ENCODE measurements around the gene XAF1. TPM values are rescaled to one million over a fixed set of nuclear protein-coding genes. Genes with fewer than 3 reads are reported as not detected.
"Not testable (repeated sequence)": the region's sequence is repeated elsewhere in the genome, so short reads cannot be mapped to it uniquely, and the experiment has no call there.

XAF1 gene
- total RNA-seq, 1 donor from 2014 or later = 19.4 TPM

DNA sequence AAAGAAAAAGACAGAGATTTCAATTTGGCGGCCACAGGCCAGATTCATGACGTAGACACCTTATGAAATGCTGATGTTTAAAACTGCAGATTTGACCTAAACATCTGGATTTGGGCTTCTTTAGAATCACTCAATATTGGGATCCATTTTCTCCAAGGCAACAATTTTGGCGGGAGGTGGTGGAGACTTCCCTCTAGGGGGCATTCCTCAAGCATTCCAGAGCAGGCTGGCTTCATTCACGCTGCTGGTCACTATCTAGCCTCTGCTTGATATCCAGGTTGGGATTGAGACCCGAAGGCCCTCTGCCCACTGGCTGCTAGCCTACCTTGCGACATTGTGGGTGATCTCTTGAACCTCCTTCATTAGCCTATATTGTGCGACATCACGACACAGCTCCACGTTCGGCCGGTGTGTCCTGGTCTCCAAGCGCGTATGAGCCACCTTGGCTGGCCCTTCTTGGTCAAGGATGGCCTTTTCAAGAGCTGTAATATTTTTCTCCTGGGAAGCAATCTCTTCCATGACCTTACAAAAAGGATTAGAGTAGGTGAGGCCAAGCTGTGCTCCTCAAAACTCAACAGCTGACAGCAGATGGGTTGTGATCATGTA is 44.7 kb downstream of the XAF1 start:
- DNase-seq = no peak

DNA sequence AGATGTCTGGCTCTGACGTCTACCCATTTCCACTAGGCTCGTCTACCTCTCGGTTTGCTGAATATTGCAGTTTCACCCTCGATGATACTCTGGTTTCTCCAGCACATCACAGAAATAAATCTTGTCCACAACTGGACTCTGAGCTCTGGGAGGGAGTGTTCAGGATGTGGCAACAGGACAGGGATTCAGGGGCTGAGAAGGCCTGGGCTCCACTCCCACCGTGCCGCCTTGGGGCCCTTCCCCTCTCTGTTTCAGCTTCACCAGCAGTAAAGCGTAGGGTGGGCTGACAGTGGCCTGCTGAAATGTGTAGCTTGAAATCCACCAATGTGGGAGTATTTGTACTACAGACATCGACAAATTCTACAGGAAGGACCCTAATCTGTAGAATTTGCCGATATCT is 55.7 kb downstream of the XAF1 start:
- no peak for DNase-seq

DNA sequence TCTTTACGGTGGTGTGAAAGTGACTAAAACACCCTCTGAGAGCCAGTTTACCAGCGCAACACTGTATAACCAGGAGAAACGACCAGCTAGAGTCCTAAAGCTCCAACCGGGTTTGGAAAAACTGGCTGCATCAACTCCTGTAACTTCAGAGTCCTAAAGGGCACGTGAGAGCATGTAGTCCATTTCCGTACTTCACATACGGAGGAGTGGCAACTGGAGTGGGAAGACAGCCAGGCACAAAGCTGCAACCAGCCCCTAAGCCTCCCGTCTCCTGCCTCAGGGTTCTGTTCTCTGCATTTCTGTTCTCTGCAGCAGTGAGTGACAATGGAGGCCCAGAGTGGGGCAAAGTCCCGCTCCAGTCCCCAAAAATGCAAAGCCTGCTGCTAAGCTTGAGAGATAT is 56.4 kb downstream of the XAF1 start:
- no peak for DNase-seq

DNA sequence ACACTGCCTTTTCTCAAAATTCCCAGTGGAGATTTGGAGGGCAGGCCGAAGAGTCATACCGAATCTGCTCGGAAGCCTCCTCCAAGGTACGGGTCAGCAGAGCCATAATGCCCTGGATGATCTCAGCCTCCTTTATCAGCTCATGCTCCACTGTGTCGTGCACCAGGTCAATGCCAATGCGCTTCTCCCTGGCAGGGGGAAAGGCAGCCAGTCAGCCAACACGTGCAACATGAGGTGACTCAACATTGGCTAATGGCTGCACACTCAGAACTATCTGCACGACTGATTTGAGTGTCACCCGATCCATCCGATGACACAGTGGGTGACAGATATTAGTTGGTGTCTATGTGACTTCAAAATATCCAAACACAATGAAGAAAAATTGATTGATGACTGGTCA is 59.9 kb downstream of the XAF1 start:
- DNase-seq = no peak

DNA sequence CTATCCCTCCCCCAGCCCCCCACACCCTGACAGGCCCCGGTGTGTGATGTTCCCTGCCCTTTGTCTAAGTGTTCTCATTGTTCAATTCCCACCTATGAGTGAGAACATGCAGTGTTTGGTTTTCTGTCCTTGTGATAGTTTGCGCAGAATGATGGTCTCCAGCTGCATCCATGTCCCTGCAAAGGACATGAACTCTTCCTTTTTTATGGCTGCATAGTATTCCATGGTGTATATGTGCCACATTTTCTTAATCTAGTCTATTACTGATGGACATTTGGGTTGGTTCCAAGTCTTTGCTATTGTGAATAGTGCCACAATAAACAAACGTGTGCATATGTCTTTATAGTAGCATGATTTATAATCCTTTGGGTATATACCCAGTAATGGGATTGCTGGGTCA is 60.5 kb downstream of the XAF1 start:
- not testable (repeated sequence) for DNase-seq

DNA sequence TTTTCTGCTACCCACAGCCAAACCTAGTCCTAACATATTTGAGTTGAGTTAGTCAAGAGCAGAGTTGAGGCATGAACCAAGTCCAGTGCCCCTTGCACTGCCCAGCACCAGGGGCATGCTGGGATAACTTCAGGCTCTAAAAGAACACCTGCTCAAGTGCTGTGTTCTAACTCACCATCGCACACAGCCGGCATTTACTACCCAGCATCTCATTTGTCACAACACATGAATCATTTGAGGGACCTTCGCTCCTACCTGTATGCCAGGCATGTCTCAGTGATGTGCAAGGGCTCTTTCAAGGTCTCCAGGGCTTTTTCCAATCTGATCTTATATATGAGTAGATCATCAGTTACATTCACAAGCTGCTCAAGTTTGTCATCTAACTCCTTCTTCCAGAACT is 63.1 kb downstream of the XAF1 start:
- no peak for DNase-seq

DNA sequence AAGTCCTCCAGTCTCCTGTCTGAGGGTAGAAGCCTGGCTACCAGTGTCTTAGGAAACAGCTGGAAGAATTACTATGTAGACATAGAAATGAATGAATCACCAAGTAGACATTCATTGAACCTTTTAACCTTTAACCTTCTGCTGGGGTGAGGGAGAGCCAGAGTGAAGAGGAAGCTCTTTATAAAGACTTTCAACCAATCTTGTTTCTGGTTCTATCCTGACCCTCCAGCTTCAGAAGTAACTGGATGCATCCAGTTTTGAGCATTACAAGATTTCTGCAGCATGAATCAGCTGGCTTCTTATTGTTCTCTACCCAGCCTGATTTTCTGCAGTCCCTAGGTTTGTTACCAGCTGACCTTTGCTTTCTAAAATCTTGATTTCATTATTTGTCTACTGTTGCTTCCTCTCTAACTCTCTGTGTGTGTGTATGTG is 67.2 kb downstream of the XAF1 start:
- no peak for DNase-seq

Small RNA genes within 50 kb of the gene (small RNA-seq; reads per million reads assigned to genes)
- gene AC004706.2 (ENCODE audit: low replicate concordance) = not detected

Other genes with a start within 250 kb of the XAF1 start
- gene PITPNM3, start 199.5 kb upstream of the XAF1 start, total RNA-seq = 6.0 TPM
- 20.0 TPM for gene KIAA0753, start 115.3 kb upstream of the XAF1 start, total RNA-seq
- 25.2 TPM for gene TXNDC17, start 115.0 kb upstream of the XAF1 start, total RNA-seq
- 7.4 TPM for gene MED31, start 104.4 kb upstream of the XAF1 start, total RNA-seq
- gene C17orf100, start 104.3 kb upstream of the XAF1 start, total RNA-seq = 0.89 TPM
- not detected for gene SLC13A5, start 42.7 kb upstream of the XAF1 start, total RNA-seq
- 0.30 TPM for gene FBXO39, start 20.2 kb downstream of the XAF1 start, total RNA-seq
- 0.10 TPM for gene TEKT1, start 75.7 kb downstream of the XAF1 start, total RNA-seq
- gene ALOX12, start 240.0 kb downstream of the XAF1 start, total RNA-seq = 1.2 TPM